Measurements from ENCODE around the gene PARD3B.

PARD3B gene

DNA sequence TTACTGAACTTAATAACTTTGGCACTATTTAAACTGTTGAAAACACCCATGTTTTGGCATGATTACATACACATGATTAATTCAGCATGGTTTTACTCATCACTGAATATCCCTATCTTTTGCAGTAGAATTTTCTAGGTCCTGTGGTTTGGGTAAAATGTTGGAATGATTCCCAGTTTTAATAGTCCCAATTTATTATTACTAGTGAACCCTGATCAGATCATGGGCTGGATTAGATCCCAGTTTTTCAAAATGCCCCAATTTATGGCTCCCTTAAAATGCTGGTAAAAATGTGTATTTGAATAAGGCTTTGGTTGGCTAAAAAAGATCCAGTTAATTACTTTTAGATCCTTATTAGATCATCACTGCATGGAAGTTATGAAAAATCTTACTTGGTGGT lies 863.4 kb downstream of the PARD3B start:
- TF ChIP-seq GATA3 (IDR thresholded peaks at IDR 0.05; ENCODE audit: low read depth, low read length) = no peak; the same call in 1 of the 2 replicates
- peak; percentile 44; the same call in 1 of the 2 replicates for TF ChIP-seq GATA2 (IDR thresholded peaks at IDR 0.05; ENCODE audit: low read depth, low read length)

DNA sequence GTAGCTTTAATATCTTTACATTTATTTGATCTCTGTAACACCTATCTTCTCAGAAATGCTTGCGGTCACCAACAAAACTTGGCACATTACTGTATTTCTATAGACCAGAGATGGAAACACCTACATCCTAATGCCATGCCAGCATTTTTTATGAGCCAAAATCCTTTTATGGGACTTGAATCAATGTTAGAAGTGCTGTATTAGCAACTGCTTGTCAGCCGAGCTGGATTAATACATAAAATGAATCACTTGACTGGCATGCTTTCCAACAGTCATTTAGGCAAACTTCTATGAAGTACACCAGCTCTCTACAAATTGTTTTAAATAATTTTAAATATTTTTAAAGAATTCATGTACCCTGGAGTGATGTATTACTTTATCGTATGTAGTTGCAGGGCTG lies 864.1 kb downstream of the PARD3B start:
- no peak for TF ChIP-seq GATA3 (IDR thresholded peaks at IDR 0.05; ENCODE audit: low read depth, low read length)

DNA sequence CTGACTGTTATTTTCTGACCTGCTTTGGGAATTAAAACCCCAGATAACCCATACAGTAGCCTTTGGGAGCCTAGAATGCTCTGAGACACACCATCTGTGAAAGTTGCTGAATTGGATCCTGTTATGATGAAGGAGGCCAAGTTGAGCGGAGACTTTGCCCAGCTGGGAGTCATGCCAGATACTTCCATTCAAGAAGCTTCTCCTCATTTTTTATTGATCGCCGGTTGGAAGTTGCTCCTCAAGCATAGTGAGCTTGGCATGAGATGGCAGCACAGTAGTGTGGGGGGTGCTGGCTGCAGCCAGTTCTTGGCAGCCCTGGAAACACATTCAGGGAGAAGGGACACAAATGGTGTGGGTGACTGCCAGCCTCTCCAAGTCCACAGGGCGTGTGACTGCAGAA lies 866.3 kb downstream of the PARD3B start:
- TF ChIP-seq GATA3 (IDR thresholded peaks at IDR 0.05; ENCODE audit: low read depth, low read length) (no peak), GATA2 (IDR thresholded peaks at IDR 0.05; ENCODE audit: low read depth, low read length) (no peak)

DNA sequence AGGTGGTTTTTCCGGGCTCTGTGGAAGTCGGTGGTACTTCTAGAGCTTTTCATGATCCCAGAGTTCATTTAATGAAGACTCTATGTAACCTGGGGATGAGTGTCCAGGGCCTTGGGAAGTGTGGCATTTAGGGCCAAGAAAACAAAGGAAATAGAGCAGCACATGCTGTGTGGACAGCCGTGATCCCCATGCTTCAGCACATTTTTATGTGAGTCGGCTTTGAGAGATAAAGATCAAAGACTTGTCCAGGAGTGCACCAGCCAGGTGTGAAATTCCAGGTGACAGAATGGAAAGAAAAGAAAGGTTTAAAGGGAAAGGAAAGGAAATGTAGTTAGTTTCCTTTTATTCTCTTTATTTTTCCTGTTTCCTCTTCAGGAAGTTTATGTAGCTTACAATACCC lies 879.1 kb downstream of the PARD3B start:
- TF ChIP-seq GATA2 (IDR thresholded peaks at IDR 0.05; ENCODE audit: low read depth, low read length) (no peak), GATA3 (IDR thresholded peaks at IDR 0.05; ENCODE audit: low read depth, low read length) (no peak)

DNA sequence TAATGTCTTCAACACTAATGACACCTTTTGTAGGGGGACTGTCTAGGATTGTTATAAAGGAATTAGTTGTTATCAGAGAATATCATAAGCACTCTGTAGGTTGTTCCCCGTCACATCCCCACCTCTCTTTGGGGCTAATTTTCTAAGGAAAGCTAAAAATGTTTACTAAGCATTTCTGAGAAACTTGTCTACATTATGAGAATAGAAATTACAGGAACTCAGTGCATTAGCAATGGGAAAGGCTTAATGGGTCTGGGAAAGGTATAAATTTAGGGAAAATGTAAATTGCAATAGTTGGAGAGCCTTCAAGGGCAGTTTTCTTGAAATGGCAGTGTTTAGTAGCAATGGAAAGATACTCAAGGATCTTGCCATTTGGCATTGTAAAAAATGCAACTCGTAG lies 879.8 kb downstream of the PARD3B start:
- no peak for TF ChIP-seq GATA2 (IDR thresholded peaks at IDR 0.05; ENCODE audit: low read depth, low read length)
- TF ChIP-seq GATA3 (IDR thresholded peaks at IDR 0.05; ENCODE audit: low read depth, low read length) = no peak

DNA sequence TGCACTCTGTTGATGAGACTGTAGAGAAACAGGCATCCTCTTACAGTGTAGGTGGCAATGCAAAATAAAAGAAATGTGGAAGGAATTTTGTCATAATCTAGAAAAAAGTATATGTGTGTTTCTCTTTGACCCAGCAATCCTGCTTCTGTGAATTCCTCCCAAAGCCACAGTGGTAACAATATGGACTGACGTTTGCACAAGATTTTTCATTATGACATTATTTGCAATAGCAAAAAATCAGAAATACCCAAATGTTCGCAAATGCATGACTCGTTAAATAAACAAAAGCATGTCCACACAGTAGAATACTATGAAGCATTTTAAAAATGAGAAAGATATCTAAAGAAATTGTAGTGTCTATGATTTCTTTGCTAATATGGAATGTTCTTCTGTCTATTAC lies 881.8 kb downstream of the PARD3B start:
- TF ChIP-seq GATA3 (IDR thresholded peaks at IDR 0.05; ENCODE audit: low read depth, low read length) (no peak), GATA2 (IDR thresholded peaks at IDR 0.05; ENCODE audit: low read depth, low read length) (no peak)

DNA sequence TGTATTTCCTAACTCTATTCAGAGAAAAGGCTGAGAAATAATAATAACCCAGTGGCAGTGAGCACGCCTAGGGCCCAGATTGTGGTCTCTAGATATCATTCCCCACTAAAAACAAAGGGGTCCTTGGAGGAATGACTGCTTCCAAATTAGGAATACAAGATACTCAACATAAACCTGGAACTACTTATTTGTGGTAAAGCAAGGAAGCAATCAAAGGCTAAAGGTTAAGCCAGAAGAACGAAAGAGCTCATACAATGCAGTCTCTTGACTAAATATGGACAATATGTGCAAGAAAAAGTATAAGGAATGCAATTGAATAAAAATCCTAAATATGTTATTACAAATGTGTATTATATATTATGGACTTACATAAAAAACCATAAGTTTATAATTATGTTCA lies 883.5 kb downstream of the PARD3B start:
- no peak for TF ChIP-seq GATA3 (IDR thresholded peaks at IDR 0.05; ENCODE audit: low read depth, low read length)
- TF ChIP-seq GATA2 (IDR thresholded peaks at IDR 0.05; ENCODE audit: low read depth, low read length) = no peak

DNA sequence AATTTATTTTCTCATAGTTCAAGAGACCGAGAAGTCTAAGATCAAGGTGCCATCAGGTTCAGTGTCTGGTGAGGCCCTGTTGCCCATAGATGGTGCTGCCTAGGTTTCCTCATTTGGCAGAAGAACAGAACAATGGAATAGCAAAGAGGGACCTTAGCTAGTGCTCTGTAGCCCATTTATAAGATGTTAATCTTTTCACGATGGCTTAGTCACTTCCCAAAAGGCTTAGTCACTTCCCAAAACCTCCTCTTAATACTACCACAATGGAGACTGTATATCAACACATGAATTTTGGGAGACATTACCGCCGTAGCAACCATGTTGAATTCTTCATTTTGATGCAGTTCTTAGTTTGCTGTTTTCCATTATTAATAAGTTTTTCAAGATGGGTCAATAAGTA lies 890.7 kb downstream of the PARD3B start:
- TF ChIP-seq GATA2 (IDR thresholded peaks at IDR 0.05; ENCODE audit: low read depth, low read length) (no peak), GATA3 (IDR thresholded peaks at IDR 0.05; ENCODE audit: low read depth, low read length) (no peak)

DNA sequence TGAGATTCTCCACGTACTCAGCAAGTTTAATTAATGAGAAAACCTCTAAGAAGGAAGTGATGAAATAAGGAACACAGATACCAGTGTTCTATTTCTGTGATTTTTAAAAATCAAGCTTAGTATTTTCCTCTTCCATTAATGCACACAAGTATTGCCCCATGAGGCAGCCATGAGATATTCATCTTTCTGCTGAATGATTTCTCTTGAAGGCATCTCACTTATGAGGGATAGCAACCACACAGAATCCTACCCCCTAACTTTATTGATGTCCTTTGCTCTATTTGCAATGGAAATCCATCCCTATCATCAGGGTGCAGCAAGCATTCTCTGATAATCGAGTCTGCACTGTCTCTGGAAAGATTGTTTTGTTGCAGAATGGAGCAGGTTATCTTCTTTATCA lies 893.0 kb downstream of the PARD3B start:
- TF ChIP-seq GATA2 (IDR thresholded peaks at IDR 0.05; ENCODE audit: low read depth, low read length) = peak; percentile 26; the same call in 1 of the 2 replicates
- TF ChIP-seq GATA3 (IDR thresholded peaks at IDR 0.05; ENCODE audit: low read depth, low read length) = 0 out of 2 replicates have a peak, but pooled peaks have one; percentile 30

DNA sequence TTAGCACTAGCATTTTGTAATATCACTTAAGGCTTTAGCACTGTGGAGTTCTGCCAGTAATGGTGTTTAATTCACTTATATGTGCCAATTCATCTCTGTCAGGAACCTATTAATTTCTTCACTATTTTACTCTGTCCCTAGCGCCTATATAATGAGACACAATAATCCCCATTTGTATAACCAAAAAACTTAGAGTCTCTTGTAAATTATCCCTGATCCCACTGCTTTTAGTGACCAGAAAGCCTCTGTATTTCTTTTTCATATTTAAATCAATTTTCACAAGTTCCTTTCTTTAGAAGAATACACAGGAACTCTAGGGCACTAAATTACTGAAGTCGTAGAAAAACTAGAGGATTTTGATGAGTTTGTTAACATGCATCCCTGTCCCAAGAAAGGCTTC lies 894.3 kb downstream of the PARD3B start:
- TF ChIP-seq GATA3 (IDR thresholded peaks at IDR 0.05; ENCODE audit: low read depth, low read length) (no peak), GATA2 (IDR thresholded peaks at IDR 0.05; ENCODE audit: low read depth, low read length) (no peak)

DNA sequence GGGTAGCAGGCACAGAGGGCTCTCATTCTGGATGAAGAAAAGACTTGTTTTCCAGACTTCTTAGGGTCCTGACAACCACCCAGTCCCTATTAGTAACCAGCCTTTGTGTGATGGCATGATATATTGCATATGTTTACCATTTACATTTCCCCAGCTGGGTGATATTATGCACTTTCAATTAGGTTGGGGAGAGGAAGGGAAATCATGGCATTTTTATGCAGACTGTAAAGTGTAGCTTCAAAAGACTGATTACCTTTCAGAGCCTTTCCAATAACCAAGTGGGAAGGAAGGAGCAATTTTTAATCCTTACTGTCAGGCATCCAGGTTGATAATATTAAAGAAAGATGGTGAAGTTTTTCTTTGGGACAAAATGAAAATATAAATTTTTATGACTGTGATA lies 896.2 kb downstream of the PARD3B start:
- no peak for TF ChIP-seq GATA2 (IDR thresholded peaks at IDR 0.05; ENCODE audit: low read depth, low read length)
- no peak for TF ChIP-seq GATA3 (IDR thresholded peaks at IDR 0.05; ENCODE audit: low read depth, low read length)

DNA sequence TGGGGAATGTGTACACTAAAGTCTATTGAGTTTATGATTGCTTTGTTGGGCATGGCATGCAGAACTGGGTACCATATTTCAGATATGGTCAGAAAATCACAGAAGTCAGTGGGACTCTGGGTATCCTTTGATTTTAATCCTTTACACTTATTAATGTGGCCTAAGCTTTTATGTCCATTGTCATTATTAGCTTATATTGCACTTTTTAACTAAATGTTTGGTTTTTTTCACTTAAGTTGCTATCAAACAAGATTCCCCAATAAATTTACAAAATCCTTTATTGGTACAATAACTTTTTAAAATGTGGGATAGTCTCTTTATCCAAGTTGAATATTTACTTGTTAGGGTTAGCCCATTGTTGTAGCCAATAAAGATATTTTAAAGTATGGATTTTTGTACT lies 902.9 kb downstream of the PARD3B start:
- no peak for TF ChIP-seq GATA3 (IDR thresholded peaks at IDR 0.05; ENCODE audit: low read depth, low read length)
- no peak for TF ChIP-seq GATA2 (IDR thresholded peaks at IDR 0.05; ENCODE audit: low read depth, low read length)

DNA sequence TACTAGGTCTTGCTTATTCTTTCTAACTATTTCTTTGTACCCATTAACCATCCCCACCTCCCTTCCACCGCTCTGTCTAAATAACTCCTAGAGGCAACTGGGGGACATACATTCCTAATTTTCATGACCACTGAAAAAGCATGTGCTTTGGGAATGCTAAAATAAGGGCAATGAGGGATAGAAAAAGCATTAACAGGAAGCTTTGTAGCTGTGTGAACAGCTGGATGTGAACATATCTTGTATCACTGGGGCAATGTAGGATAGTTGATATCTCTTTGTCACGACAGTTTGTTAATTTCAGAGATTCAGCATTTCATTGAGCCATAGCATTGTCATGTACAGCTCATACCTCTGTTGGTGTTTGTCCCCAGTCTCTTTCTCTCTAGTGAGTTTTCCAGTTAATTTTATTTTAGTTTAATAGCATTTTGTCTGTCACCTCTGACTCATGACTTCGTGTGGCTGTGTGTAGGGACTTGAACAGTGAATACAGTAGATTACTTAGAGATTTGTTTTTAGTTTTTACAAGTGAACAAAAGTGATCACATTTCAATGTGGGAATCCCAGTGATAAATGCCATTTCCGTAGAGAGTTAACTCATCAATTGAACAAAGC lies 906.7 kb downstream of the PARD3B start:
- TF ChIP-seq GATA2 (IDR thresholded peaks at IDR 0.05; ENCODE audit: low read depth, low read length) = no peak
- TF ChIP-seq GATA3 (IDR thresholded peaks at IDR 0.05; ENCODE audit: low read depth, low read length) = no peak

DNA sequence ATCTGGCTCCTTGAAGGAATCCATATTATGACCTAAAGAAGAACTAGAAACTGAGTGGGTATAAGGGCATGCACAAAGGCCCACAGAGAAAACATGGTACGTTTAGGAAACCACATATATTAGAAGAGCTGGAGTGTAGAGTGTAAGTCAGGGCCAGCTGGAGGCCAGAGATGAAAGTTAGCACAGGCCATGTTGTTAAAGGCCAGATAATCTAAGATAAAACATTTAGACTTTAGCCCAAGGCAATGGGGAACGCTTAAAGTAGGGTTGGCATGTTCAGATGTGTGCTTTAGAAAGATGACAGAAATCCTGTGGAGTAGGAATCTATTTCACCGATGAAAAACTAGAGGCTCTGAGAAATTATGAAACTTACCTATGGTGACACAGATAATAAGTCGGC lies 907.9 kb downstream of the PARD3B start:
- TF ChIP-seq GATA2 (IDR thresholded peaks at IDR 0.05; ENCODE audit: low read depth, low read length) (peak; percentile 82), GATA3 (IDR thresholded peaks at IDR 0.05; ENCODE audit: low read depth, low read length) (peak; percentile 78)

DNA sequence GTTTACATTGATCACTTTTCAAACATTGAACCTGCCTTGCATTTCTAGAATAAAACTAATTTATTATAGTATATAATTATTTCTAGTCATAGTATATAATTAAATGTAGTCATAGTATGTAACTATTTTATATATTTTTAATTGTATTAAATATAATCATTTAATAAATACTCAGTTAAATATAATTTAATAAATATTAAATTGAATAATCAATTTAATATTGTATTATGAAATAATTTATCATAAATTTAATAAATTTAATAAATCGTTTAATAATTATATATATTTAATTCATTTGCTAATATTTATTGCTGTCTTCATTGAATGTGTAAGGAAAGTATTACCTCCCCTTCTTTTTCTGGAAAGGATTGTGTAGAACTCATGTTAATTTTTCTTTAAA lies 911.4 kb downstream of the PARD3B start:
- TF ChIP-seq GATA2 (IDR thresholded peaks at IDR 0.05; ENCODE audit: low read depth, low read length) (no peak), GATA3 (IDR thresholded peaks at IDR 0.05; ENCODE audit: low read depth, low read length) (no peak)

DNA sequence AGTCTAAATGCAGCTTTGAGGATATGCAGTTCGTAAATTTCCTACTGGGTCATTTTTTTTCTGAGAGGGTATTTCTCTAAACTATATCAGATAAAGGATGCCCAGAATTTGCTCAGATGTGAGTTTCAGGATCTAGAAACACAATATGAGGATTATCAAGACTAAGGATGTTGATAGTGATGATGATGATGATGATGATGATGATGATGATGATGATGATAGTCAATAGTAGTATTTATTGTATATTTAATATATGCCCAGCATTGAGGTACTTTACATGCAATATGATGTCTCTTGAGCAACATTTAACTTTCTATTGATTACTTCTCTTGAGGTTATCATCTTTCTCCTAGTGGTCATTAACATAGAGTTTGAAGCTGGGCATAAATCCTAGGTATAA lies 914.9 kb downstream of the PARD3B start:
- TF ChIP-seq GATA3 (IDR thresholded peaks at IDR 0.05; ENCODE audit: low read depth, low read length) (no peak), GATA2 (IDR thresholded peaks at IDR 0.05; ENCODE audit: low read depth, low read length) (no peak)

Measured in SH-SY5Y (cell line).